Panc1 (cell line): ENCODE data around the gene PPP1R2B.

Experiments used
- POLR2AphosphoS5 ChIP-seq: IDR thresholded peaks from 2 replicates; pipeline ENCODE4 v1.6.1; 2012; ENCODE audit warnings: mild to moderate bottlenecking, low read depth, low read length, moderate library complexity
- SIN3A ChIP-seq: IDR thresholded peaks from 2 replicates; pipeline ENCODE4 v1.6.1; 2012; ENCODE audit warnings: low read depth, mild to moderate bottlenecking, low read length, moderate library complexity, borderline replicate concordance; ENCODE audit not compliant: insufficient read depth
- TCF7L2 ChIP-seq: IDR thresholded peaks from 2 replicates; pipeline ENCODE4 v1.6.1; 2011; ENCODE audit warnings: mild to moderate bottlenecking, low read depth, low read length, inconsistent platforms
- TF ChIP-seq, protein P1 (sequence below): fragments of 450-650 bp; IDR thresholded peaks from 2 replicates; pipeline ENCODE4 v1.5.1; 2017; ENCODE audit warnings: mild to moderate bottlenecking
- TF ChIP-seq, protein P2 (sequence below), 2 experiments: IDR thresholded peaks; 2 replicates each; pipeline ENCODE4 v1.6.1; 2011 to 2012; ENCODE audit warnings: low read depth in 2 of 2, control low read depth in 1 of 2, low read length in 1 of 2, mild to moderate bottlenecking in 1 of 2, moderate library complexity in 1 of 2; ENCODE audit not compliant: insufficient read depth in 1 of 2

DNA sequence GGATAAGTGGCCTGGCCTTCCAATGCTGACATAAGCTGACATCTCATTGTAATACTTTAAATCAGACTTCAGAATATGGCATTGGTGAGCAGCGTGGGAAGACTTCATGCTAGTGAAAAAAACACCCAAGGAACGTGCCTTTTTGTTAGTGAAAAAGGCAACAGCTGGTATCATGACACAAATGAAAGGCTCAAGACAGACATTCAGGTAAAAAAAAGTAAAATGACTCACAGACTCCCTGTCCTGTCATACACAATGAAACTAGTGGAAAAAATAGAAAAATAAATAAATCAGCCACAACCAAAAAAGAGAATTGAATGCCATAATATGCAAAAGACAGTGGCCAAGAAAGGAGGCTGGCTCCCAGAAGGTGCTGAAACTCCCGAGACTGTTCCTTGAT is 24.4 kb upstream of the PPP1R2B start:
- no peak for TF ChIP-seq POLR2AphosphoS5
- TF ChIP-seq, protein P1, sequence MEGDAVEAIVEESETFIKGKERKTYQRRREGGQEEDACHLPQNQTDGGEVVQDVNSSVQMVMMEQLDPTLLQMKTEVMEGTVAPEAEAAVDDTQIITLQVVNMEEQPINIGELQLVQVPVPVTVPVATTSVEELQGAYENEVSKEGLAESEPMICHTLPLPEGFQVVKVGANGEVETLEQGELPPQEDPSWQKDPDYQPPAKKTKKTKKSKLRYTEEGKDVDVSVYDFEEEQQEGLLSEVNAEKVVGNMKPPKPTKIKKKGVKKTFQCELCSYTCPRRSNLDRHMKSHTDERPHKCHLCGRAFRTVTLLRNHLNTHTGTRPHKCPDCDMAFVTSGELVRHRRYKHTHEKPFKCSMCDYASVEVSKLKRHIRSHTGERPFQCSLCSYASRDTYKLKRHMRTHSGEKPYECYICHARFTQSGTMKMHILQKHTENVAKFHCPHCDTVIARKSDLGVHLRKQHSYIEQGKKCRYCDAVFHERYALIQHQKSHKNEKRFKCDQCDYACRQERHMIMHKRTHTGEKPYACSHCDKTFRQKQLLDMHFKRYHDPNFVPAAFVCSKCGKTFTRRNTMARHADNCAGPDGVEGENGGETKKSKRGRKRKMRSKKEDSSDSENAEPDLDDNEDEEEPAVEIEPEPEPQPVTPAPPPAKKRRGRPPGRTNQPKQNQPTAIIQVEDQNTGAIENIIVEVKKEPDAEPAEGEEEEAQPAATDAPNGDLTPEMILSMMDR = no peak
- TF ChIP-seq TCF7L2 = no peak
- TF ChIP-seq SIN3A = no peak
- TF ChIP-seq, protein P2, sequence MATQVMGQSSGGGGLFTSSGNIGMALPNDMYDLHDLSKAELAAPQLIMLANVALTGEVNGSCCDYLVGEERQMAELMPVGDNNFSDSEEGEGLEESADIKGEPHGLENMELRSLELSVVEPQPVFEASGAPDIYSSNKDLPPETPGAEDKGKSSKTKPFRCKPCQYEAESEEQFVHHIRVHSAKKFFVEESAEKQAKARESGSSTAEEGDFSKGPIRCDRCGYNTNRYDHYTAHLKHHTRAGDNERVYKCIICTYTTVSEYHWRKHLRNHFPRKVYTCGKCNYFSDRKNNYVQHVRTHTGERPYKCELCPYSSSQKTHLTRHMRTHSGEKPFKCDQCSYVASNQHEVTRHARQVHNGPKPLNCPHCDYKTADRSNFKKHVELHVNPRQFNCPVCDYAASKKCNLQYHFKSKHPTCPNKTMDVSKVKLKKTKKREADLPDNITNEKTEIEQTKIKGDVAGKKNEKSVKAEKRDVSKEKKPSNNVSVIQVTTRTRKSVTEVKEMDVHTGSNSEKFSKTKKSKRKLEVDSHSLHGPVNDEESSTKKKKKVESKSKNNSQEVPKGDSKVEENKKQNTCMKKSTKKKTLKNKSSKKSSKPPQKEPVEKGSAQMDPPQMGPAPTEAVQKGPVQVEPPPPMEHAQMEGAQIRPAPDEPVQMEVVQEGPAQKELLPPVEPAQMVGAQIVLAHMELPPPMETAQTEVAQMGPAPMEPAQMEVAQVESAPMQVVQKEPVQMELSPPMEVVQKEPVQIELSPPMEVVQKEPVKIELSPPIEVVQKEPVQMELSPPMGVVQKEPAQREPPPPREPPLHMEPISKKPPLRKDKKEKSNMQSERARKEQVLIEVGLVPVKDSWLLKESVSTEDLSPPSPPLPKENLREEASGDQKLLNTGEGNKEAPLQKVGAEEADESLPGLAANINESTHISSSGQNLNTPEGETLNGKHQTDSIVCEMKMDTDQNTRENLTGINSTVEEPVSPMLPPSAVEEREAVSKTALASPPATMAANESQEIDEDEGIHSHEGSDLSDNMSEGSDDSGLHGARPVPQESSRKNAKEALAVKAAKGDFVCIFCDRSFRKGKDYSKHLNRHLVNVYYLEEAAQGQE (IDR thresholded peaks at IDR 0.05; ENCODE audit: insufficient read depth in 1 of 2, low read depth in 2 of 2, low read length in 1 of 2) = no peak
